Cardiac muscle cell (in vitro differentiated cells and primary cell): Measurements from ENCODE around the gene FUZ. TPM values are rescaled to one million over a fixed set of nuclear protein-coding genes. Genes with fewer than 3 reads are reported as not detected.

Source experiments
- DNase-seq, 2 donors: peaks; one replicate each; pipeline versions ENCODE4 v3.0.0 to v3.0.0-alpha.2; 2010 to 2017; ENCODE audit warnings: low read depth in 1 of 2, low spot score in 1 of 2
- H3K27ac ChIP-seq: fragments of 200-600 bp; sonication (generic); 2 replicates; pipeline ENCODE4 v1.5.1; 2016
- H3K27me3 ChIP-seq: fragments of 200-600 bp; sonication (generic); 2 replicates; pipeline ENCODE4 v1.6.0; 2016; ENCODE audit warnings: control low read depth
- H3K36me3 ChIP-seq: fragments of 200-600 bp; sonication (generic); 2 replicates; pipeline ENCODE4 v1.5.1; 2016; ENCODE audit warnings: control low read depth
- H3K4me1 ChIP-seq: fragments of 200-600 bp; sonication (generic); 2 replicates; pipeline ENCODE4 v1.8.1; 2017; ENCODE audit warnings: low read depth, mild to moderate bottlenecking, mixed run types
- H3K4me3 ChIP-seq: fragments of 200-600 bp; sonication (generic); 2 replicates; pipeline ENCODE4 v1.5.1; 2016; ENCODE audit warnings: mild to moderate bottlenecking
- H3K9me3 ChIP-seq: fragments of 200-600 bp; sonication (generic); 2 replicates; pipeline ENCODE4 v1.5.1; 2017; ENCODE audit warnings: low read depth, mild to moderate bottlenecking, control low read depth
- CTCF ChIP-seq: IDR thresholded peaks from 2 replicates; pipeline ENCODE4 v1.5.1; 2012; ENCODE audit warnings: low read depth, mild to moderate bottlenecking, low read length
- polyA plus RNA-seq: library from polyadenylated mRNA; unstranded; fragments of >200 nt; fragmentation: Nextera tagmentation; extraction: Ambion mirVana; gene quantifications from 2 replicates; pipeline ENCODE4 v1.2.1, GENCODE V29; 2016
- total RNA-seq: library from RNA; depleted of rRNA; stranded (reverse); fragments of >200 nt; gene quantifications from 2 replicates; pipeline ENCODE4 v1.2.3, GENCODE V29; 2016

The FUZ gene
- total and polyA plus RNA-seq, 2 experiments from 2014 or later = 39.0 to 60.8 TPM

- no peak overlapping the region for H3K4me3 ChIP-seq
- no peak for DNase-seq
- peaks cover 12% of the 10 kb centered on the region for H3K4me1 ChIP-seq
- TF ChIP-seq CTCF = no peak
- H3K27ac ChIP-seq = peak overlapping the region; percentile 96
- H3K9me3 ChIP-seq = no peaks in the 10 kb centered on the region
- H3K27me3 ChIP-seq = no peaks in the 10 kb centered on the region
- no peaks in the 10 kb centered on the region for H3K36me3 ChIP-seq
Measured at GRCh38 chr19:49816590-49816989, 3.5 kb upstream of the FUZ start.

GRCh38 chr19:49814010-49814409, 918 bp upstream of the FUZ start:
- TF ChIP-seq CTCF = no peak
- peak overlapping the region; percentile 86 for H3K4me3 ChIP-seq
- H3K27me3 ChIP-seq = no peaks in the 10 kb centered on the region
- no peaks in the 10 kb centered on the region for H3K9me3 ChIP-seq
- DNase-seq = no peak
- no peaks in the 10 kb centered on the region for H3K36me3 ChIP-seq
- peaks cover 5% of the 10 kb centered on the region for H3K4me1 ChIP-seq
- peak overlapping the region; percentile 3 for H3K27ac ChIP-seq

- Histone ChIP-seq H3K4me1 (peaks cover 5% of the 10 kb centered on the region), H3K27me3 (no peaks in the 10 kb centered on the region), H3K36me3 (no peaks in the 10 kb centered on the region), H3K27ac (peak overlapping the region; percentile 90), H3K9me3 (no peaks in the 10 kb centered on the region), H3K4me3 (peak overlapping the region; percentile 86)
- DNase-seq = no peak
- TF ChIP-seq CTCF = no peak
Measured at GRCh38 chr19:49812452-49812996, 568 bp downstream of the FUZ start.

GRCh38 chr19:49811328-49811727, 1.8 kb downstream of the FUZ start:
- Histone ChIP-seq H3K27me3 (no peaks in the 10 kb centered on the region), H3K9me3 (no peaks in the 10 kb centered on the region), H3K27ac (no peak overlapping the region), H3K4me1 (peaks cover 5% of the 10 kb centered on the region), H3K36me3 (no peaks in the 10 kb centered on the region), H3K4me3 (no peak overlapping the region)
- DNase-seq = no peak
- TF ChIP-seq CTCF = no peak

GRCh38 chr19:49809941-49810389, 3.1 kb downstream of the FUZ start:
- no peak for TF ChIP-seq CTCF
- Histone ChIP-seq H3K27ac (no peak overlapping the region), H3K4me3 (no peak overlapping the region)

More at GRCh38 chr19:49809941-49810389, 3.1 kb downstream of the FUZ start:
- no peak for DNase-seq
- peaks cover under 1% of the 10 kb centered on the region for H3K36me3 ChIP-seq
- no peaks in the 10 kb centered on the region for H3K9me3 ChIP-seq
- H3K4me1 ChIP-seq = peaks cover 5% of the 10 kb centered on the region
- H3K27me3 ChIP-seq = no peaks in the 10 kb centered on the region
